SK-N-SH (cell line): ENCODE data around the gene HEBP1. TPM values are rescaled to one million over a fixed set of nuclear protein-coding genes. Genes with fewer than 3 reads are reported as not detected.

Experiments used
- CTCF ChIA-PET: fragments of 300-600, 350-600 bp; formaldehyde crosslinking; extraction: SDS; loops from one replicate; lab custom pipeline; 2021; lab: Yijun Ruan, JAX
- POLR2A ChIA-PET: fragments of 350-600 bp; sonication (Branson Sonifier 250); formaldehyde crosslinking; extraction: SDS; loops from one replicate; lab custom pipeline; 2020; ENCODE audit warnings: antibody characterized with exemption, inconsistent platforms; lab: Yijun Ruan, JAX
- DNase-seq: peaks from one replicate; pipeline ENCODE4 v3.0.0; 2012
- H2AFZ ChIP-seq: fragments of 200-600 bp; sonication (generic); 2 replicates; pipeline ENCODE4 v1.8.1; 2016; ENCODE audit warnings: antibody characterized with exemption, mild to moderate bottlenecking, low read depth
- H3F3A ChIP-seq: fragments of 200-600 bp; sonication (generic); replicated peaks from 2 replicates; pipeline ENCODE3; 2016; ENCODE audit warnings: antibody characterized with exemption, mild to moderate bottlenecking; ENCODE audit not compliant: insufficient read depth
- H3K27ac ChIP-seq, 2 experiments: fragments of 200-500 bp in 1 of 2; fragments of 200-600 bp in 1 of 2; sonication (Bioruptor generic) in 1 of 2; sonication (generic), shearing (Covaris generic) in 1 of 2; 2 replicates each; pipeline versions ENCODE4 v1.5.1 to v1.6.1; 2014 to 2016; ENCODE audit warnings: low read depth in 2 of 2, inconsistent platforms in 1 of 2, low read length in 1 of 2, mild to moderate bottlenecking in 1 of 2, mixed read lengths in 1 of 2
- H3K27me3 ChIP-seq: fragments of 200-600 bp; sonication (generic), shearing (Covaris generic); 2 replicates; pipeline ENCODE4 v1.6.1; 2016; ENCODE audit warnings: mixed run types; ENCODE audit not compliant: insufficient read depth
- H3K36me3 ChIP-seq, 2 experiments: fragments of 200-500 bp in 1 of 2; fragments of 200-600 bp in 1 of 2; sonication (Bioruptor generic) in 1 of 2; sonication (generic) in 1 of 2; replicated peaks in 1 of 2; 2 replicates each; pipeline versions ENCODE3 to v1.5.1; 2014 to 2016; ENCODE audit warnings: low read length in 1 of 2, mild to moderate bottlenecking in 1 of 2; ENCODE audit not compliant: insufficient read depth in 2 of 2, control insufficient read depth in 1 of 2
- H3K4me1 ChIP-seq, 2 experiments: fragments of 200-500 bp in 1 of 2; fragments of 200-600 bp in 1 of 2; sonication (Bioruptor generic) in 1 of 2; sonication (generic), shearing (Covaris generic) in 1 of 2; 2 replicates each; pipeline versions ENCODE4 v1.5.1 to v1.6.1; 2014 to 2016; ENCODE audit warnings: low read depth in 1 of 2, low read length in 1 of 2, mixed run types in 1 of 2; ENCODE audit not compliant: insufficient read depth in 2 of 2, control insufficient read depth in 1 of 2
- H3K4me2 ChIP-seq: fragments of 200-600 bp; sonication (generic), shearing (Covaris generic); 2 replicates; pipeline ENCODE4 v1.6.1; 2017; ENCODE audit warnings: mixed run types
- H3K4me3 ChIP-seq, 2 experiments: fragments of 200-500 bp in 1 of 2; fragments of 200-600 bp in 1 of 2; sonication (Bioruptor generic) in 1 of 2; sonication (generic), shearing (Covaris generic) in 1 of 2; 2 replicates each; pipeline versions ENCODE4 v1.5.1 to v1.8.1; 2014 to 2016; ENCODE audit warnings: low read depth in 2 of 2, inconsistent platforms in 1 of 2, low read length in 1 of 2, mild to moderate bottlenecking in 1 of 2, mixed read lengths in 1 of 2, moderate library complexity in 1 of 2
- H3K79me2 ChIP-seq: fragments of 200-600 bp; sonication (generic); 2 replicates; pipeline ENCODE4 v1.8.1; 2017; ENCODE audit warnings: mild to moderate bottlenecking; ENCODE audit not compliant: insufficient read depth
- H3K9ac ChIP-seq: fragments of 200-600 bp; sonication (generic); 2 replicates; pipeline ENCODE4 v1.6.1; 2017; ENCODE audit warnings: mixed run types
- H3K9me2 ChIP-seq: fragments of 200-600 bp; sonication (generic); 2 replicates; pipeline ENCODE4 v1.6.1; 2017; ENCODE audit warnings: mixed run types
- H3K9me3 ChIP-seq: fragments of 200-600 bp; sonication (generic); 2 replicates; pipeline ENCODE4 v1.6.1; 2017; ENCODE audit warnings: mixed run types, mild to moderate bottlenecking, moderate library complexity
- H4K20me1 ChIP-seq: fragments of 200-600 bp; sonication (generic); 2 replicates; pipeline ENCODE4 v1.6.1; 2017; ENCODE audit warnings: mild to moderate bottlenecking, mixed run types; ENCODE audit not compliant: insufficient read depth
- ELF1 ChIP-seq: IDR thresholded peaks from 2 replicates; pipeline ENCODE4 v1.4.0; 2012
- EZH2phosphoT487 ChIP-seq: fragments of 200-600 bp; sonication (generic); IDR thresholded peaks from 2 replicates; pipeline ENCODE4 v1.6.1; 2017; ENCODE audit warnings: low read depth, mixed run types, mild to moderate bottlenecking, antibody characterized with exemption, moderate library complexity, borderline replicate concordance
- FOSL2 ChIP-seq: IDR thresholded peaks from 2 replicates; pipeline ENCODE4 v1.4.0; 2012; ENCODE audit warnings: low read depth, mild to moderate bottlenecking, moderate library complexity, borderline replicate concordance
- MEF2A ChIP-seq: IDR thresholded peaks from 2 replicates; pipeline ENCODE4 v1.4.0; 2012; ENCODE audit warnings: low read depth, borderline replicate concordance
- MXI1 ChIP-seq: IDR thresholded peaks from 2 replicates; pipeline ENCODE4 v1.6.1; 2012; ENCODE audit warnings: mild to moderate bottlenecking, low read depth, low read length, improper control_type of control experiment
- NFIC ChIP-seq: IDR thresholded peaks from 2 replicates; pipeline ENCODE4 v1.4.0; 2012; ENCODE audit warnings: borderline replicate concordance
- NRF1 ChIP-seq: IDR thresholded peaks from 2 replicates; pipeline ENCODE4 v1.6.1; 2012; ENCODE audit warnings: low read depth, mild to moderate bottlenecking, low read length
- POLR2AphosphoS5 ChIP-seq: IDR thresholded peaks from 2 replicates; pipeline ENCODE4 v1.6.1; 2012; ENCODE audit warnings: low read depth, low read length
- RAD21 ChIP-seq: IDR thresholded peaks from 2 replicates; pipeline ENCODE4 v1.6.1; 2012; ENCODE audit warnings: mild to moderate bottlenecking, low read length
- RCOR1 ChIP-seq: fragments of 150-350 bp; IDR thresholded peaks from 2 replicates; pipeline ENCODE4 v1.6.1; 2017; ENCODE audit warnings: antibody characterized with exemption, low read length
- RFX5 ChIP-seq: IDR thresholded peaks from 2 replicates; pipeline ENCODE4 v1.6.1; 2012; ENCODE audit warnings: mild to moderate bottlenecking, improper control_type of control experiment, low read length
- RXRA ChIP-seq: IDR thresholded peaks from 2 replicates; pipeline ENCODE4 v1.4.0; 2012; ENCODE audit warnings: low read depth, mild to moderate bottlenecking, borderline replicate concordance
- SIN3A ChIP-seq: IDR thresholded peaks from 2 replicates; pipeline ENCODE4 v1.6.1; 2012; ENCODE audit warnings: low read depth, mild to moderate bottlenecking, low read length, moderate library complexity, borderline replicate concordance
- SMC3 ChIP-seq: IDR thresholded peaks from 2 replicates; pipeline ENCODE4 v1.6.1; 2012; ENCODE audit warnings: low read depth, low read length, improper control_type of control experiment
- TEAD4 ChIP-seq: IDR thresholded peaks from 2 replicates; pipeline ENCODE4 v1.4.0; 2012; ENCODE audit warnings: mild to moderate bottlenecking, borderline replicate concordance; ENCODE audit not compliant: insufficient read depth
- YY1 ChIP-seq: IDR thresholded peaks from 2 replicates; pipeline ENCODE4 v1.4.0; 2012; ENCODE audit warnings: low read depth, mild to moderate bottlenecking
- WGBS: methylation state at CpG from one replicate; pipeline ENCODE4 v1.1.6; 2017; ENCODE audit warnings: low lambda C conversion rate; 5-methylcytosine and 5-hydroxymethylcytosine counted together
- polyA plus RNA-seq, 3 experiments: library from polyadenylated mRNA; depleted of rRNA; stranded (reverse); fragments of >200 nt; gene quantifications; 2 replicates each; pipeline ENCODE4 v1.2.3, GENCODE V29; 2012
- TF ChIP-seq, protein P1 (sequence below): IDR thresholded peaks from 2 replicates; pipeline ENCODE4 v1.4.0; 2012; ENCODE audit warnings: low read depth, borderline replicate concordance
- TF ChIP-seq, protein P2 (sequence below): IDR thresholded peaks from 2 replicates; pipeline ENCODE4 v1.4.0; 2012; ENCODE audit warnings: low read depth
- TF ChIP-seq, protein P3 (sequence below): fragments of 150-350 bp; IDR thresholded peaks from 2 replicates; pipeline ENCODE4 v1.6.1; 2017; ENCODE audit warnings: antibody characterized with exemption, low read length, low read depth, borderline replicate concordance

Gene HEBP1
- polyA plus RNA-seq, 1 of the 3 experiments (the other 2 are of a cell fraction): 17.9 TPM

DNA sequence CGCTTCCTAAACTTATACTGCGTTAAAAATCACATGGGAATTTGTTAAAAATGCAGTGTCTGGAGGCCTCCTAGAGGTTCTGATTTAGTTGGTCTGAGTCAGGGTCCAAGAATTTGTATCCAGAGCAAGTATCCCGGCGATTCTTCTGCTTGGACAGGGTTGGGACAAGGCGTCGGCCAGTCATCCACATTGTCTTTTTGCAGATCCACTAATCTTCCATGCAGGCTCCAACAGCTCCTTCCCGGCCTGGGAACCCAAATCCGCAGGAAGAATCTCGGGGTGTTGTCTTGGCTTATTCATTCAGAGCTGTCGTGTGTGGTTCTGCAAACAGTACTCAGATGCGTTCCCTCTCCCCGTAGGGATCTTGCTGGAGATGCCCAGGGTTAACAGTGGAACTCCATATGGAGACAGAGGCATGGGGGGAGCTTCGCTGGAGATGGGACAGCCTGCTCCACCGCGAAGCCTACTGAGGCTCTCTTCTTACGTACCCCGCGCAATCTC lies 73.4 kb downstream of the HEBP1 start:
- TF ChIP-seq, protein P1, sequence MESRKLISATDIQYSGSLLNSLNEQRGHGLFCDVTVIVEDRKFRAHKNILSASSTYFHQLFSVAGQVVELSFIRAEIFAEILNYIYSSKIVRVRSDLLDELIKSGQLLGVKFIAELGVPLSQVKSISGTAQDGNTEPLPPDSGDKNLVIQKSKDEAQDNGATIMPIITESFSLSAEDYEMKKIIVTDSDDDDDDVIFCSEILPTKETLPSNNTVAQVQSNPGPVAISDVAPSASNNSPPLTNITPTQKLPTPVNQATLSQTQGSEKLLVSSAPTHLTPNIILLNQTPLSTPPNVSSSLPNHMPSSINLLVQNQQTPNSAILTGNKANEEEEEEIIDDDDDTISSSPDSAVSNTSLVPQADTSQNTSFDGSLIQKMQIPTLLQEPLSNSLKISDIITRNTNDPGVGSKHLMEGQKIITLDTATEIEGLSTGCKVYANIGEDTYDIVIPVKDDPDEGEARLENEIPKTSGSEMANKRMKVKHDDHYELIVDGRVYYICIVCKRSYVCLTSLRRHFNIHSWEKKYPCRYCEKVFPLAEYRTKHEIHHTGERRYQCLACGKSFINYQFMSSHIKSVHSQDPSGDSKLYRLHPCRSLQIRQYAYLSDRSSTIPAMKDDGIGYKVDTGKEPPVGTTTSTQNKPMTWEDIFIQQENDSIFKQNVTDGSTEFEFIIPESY: no peak
- TF ChIP-seq NFIC (no peak), NRF1 (no peak), EZH2phosphoT487 (no peak), FOSL2 (no peak), SIN3A (no peak), MEF2A (no peak), POLR2AphosphoS5 (no peak), TEAD4 (no peak)
- TF ChIP-seq, protein P2, sequence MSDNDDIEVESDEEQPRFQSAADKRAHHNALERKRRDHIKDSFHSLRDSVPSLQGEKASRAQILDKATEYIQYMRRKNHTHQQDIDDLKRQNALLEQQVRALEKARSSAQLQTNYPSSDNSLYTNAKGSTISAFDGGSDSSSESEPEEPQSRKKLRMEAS: no peak
- Histone ChIP-seq H3K4me1 (peaks cover 0 to 4% of the 10 kb centered on the region in 2 experiments; a peak in 1 of 4 replicates), H3K27ac (no peak overlapping the region), H3K27me3 (no peaks in the 10 kb centered on the region), H2AFZ (peak overlapping the region; percentile 70; the same call in 1 of the 2 replicates), H4K20me1 (no peaks in the 10 kb centered on the region), H3F3A (no peaks in the 10 kb centered on the region), H3K4me3 (no peak overlapping the region), H3K79me2 (no peaks in the 10 kb centered on the region), H3K36me3 (peaks cover 0 to 6% of the 10 kb centered on the region in 2 experiments), H3K4me2 (no peak overlapping the region), H3K9ac (no peak overlapping the region), H3K9me2 (no peaks in the 10 kb centered on the region), H3K9me3 (no peaks in the 10 kb centered on the region)
- no peak for DNase-seq
- ChIA-PET POLR2A (interaction anchor here (0.6 kb wide), 1 partner anchor 138 kb away, joined by 3 read pairs; no protein-coding TSS in a partner anchor), CTCF (interaction anchor here (1.1 to 2.9 kb wide), 3 partner anchors 12 to 139 kb away, joined by 3 to 15 read pairs (median 4); no protein-coding TSS in a partner anchor)
- 84% methylated on average over 18 of the region's 18 CpGs for WGBS

DNA sequence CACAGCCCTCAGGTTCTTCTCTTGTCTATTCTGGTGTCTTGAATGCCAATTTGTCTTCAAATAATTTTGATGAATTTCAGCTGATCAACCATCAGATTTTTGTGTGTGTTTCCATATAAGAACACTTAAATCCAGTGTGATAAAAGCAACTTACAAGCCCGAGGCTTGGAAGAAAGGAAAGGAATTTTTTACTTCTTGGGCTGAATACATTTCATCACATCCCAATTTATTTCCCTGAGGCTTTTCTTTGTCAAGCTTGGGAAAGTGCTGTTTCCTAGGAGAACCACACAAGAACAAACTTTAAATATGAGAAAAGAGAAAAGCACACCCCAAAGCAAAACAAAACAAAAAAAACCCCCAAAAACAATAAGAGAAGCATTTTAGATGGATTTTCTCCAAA lies 74.7 kb downstream of the HEBP1 start:
- Histone ChIP-seq H3K9me3 (no peaks in the 10 kb centered on the region), H4K20me1 (no peaks in the 10 kb centered on the region), H3K4me3 (no peak overlapping the region), H3K4me1 (peaks cover 0 to 4% of the 10 kb centered on the region in 2 experiments; a peak in 1 of 4 replicates), H3K27ac (no peak overlapping the region), H3K9me2 (no peaks in the 10 kb centered on the region), H3K4me2 (no peak overlapping the region), H3K27me3 (no peaks in the 10 kb centered on the region), H2AFZ (no peak overlapping the region), H3F3A (no peaks in the 10 kb centered on the region), H3K36me3 (peaks cover 0 to 2% of the 10 kb centered on the region in 2 experiments), H3K9ac (no peak overlapping the region), H3K79me2 (no peaks in the 10 kb centered on the region)
- 18% methylated on average over 1 of the region's 1 CpG for WGBS
- CTCF ChIA-PET: interaction anchor here (1.3 to 2.9 kb wide), 2 partner anchors 10 to 287 kb away, joined by 7 to 15 read pairs; no protein-coding TSS in a partner anchor
- DNase-seq: no peak
- POLR2A ChIA-PET: no interaction called here
- TF ChIP-seq FOSL2: no peak
- no peak for TF ChIP-seq SIN3A
- TF ChIP-seq MXI1: no peak
- no peak for TF ChIP-seq EZH2phosphoT487
- TF ChIP-seq RXRA: no peak
- no peak for TF ChIP-seq RFX5
- TF ChIP-seq RCOR1: no peak
- no peak for TF ChIP-seq YY1
- TF ChIP-seq SMC3: no peak
- TF ChIP-seq RAD21: no peak
- TF ChIP-seq NFIC: no peak
- TF ChIP-seq, protein P2: no peak
- TF ChIP-seq, protein P3, sequence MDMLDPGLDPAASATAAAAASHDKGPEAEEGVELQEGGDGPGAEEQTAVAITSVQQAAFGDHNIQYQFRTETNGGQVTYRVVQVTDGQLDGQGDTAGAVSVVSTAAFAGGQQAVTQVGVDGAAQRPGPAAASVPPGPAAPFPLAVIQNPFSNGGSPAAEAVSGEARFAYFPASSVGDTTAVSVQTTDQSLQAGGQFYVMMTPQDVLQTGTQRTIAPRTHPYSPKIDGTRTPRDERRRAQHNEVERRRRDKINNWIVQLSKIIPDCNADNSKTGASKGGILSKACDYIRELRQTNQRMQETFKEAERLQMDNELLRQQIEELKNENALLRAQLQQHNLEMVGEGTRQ: no peak
- no peak for TF ChIP-seq ELF1
